Calu3 (cell line): ENCODE data around the gene RAB24. TPM values are rescaled to one million over a fixed set of nuclear protein-coding genes. Genes with fewer than 3 reads are reported as not detected.

Experiments used
- BruUV-seq: library from RNA; stranded (reverse); fragments of 400-500 nt; replicated peaks from 2 replicates; lab custom pipeline; 2021; lab: Mats Ljungman, UMichigan
- CTCF ChIA-PET: fragments of 300-600 bp; sonication (Branson Sonifier 250); formaldehyde crosslinking; loops from one replicate; lab custom pipeline; 2022; ENCODE audit warnings: antibody characterized with exemption; lab: Charles Lee
- DNase-seq: peaks from one replicate; pipeline ENCODE4 v3.0.0; 2022
- H3K27ac Mint-ChIP-seq: one replicate; pipeline ENCODE4 v1.8.0; 2022; ENCODE audit warnings: mixed read lengths; ENCODE audit not compliant: unreplicated experiment
- H3K27me3 Mint-ChIP-seq: one replicate; pipeline ENCODE4 v1.8.0; 2022; ENCODE audit warnings: mixed read lengths; ENCODE audit not compliant: unreplicated experiment
- H3K36me3 Mint-ChIP-seq: one replicate; pipeline ENCODE4 v1.8.0; 2022; ENCODE audit warnings: mild to moderate bottlenecking, moderate library complexity, mixed read lengths; ENCODE audit not compliant: insufficient read depth, unreplicated experiment
- H3K4me1 Mint-ChIP-seq: one replicate; pipeline ENCODE4 v1.8.0; 2022; ENCODE audit warnings: mild to moderate bottlenecking, low read depth, mixed read lengths; ENCODE audit not compliant: unreplicated experiment
- H3K4me3 Mint-ChIP-seq: one replicate; pipeline ENCODE4 v1.8.0; 2022; ENCODE audit warnings: mild to moderate bottlenecking, low read depth, moderate library complexity, mixed read lengths; ENCODE audit not compliant: unreplicated experiment
- H3K9me3 Mint-ChIP-seq: one replicate; pipeline ENCODE4 v1.8.0; 2022; ENCODE audit warnings: low read depth, mixed read lengths; ENCODE audit not compliant: unreplicated experiment
- intact Hi-C: fragments of 100-400 bp; cut with micrococcal nuclease; formaldehyde crosslinking; loops from one replicate; pipeline ENCODE4 v1.10.0; 2022; ENCODE audit not compliant: unreplicated experiment
- total RNA-seq: library from RNA; stranded (reverse); gene quantifications from 2 replicates; pipeline ENCODE4 v1.2.3, GENCODE V29; 2022
- TF ChIP-seq, protein P1 (sequence below): fragments of 200-600 bp; IDR thresholded peaks from one replicate; pipeline ENCODE4 v1.8.0; 2022; ENCODE audit warnings: antibody characterized with exemption; ENCODE audit not compliant: unreplicated experiment

The RAB24 gene
- total RNA-seq, 1 experiment from 2014 or later = 34.0 TPM

- Mint-ChIP-seq H3K36me3 (peaks cover 18% of the 10 kb centered on the region), H3K27ac (no peak overlapping the region)
Observed at GRCh38 chr5:177269232-177269895, 34.2 kb downstream of the RAB24 start.

GRCh38 chr5:177265395-177265794 lies 38.1 kb downstream of the RAB24 start:
- BruUV-seq = no TSS peak
- Mint-ChIP-seq H3K27ac (no peak overlapping the region), H3K36me3 (peaks cover 19% of the 10 kb centered on the region), H3K4me3 (no peak overlapping the region), H3K4me1 (no peaks in the 10 kb centered on the region), H3K27me3 (no peaks in the 10 kb centered on the region), H3K9me3 (no peaks in the 10 kb centered on the region)
- CTCF ChIA-PET = no interaction called here
- no peak for DNase-seq
- TF ChIP-seq, protein P1, sequence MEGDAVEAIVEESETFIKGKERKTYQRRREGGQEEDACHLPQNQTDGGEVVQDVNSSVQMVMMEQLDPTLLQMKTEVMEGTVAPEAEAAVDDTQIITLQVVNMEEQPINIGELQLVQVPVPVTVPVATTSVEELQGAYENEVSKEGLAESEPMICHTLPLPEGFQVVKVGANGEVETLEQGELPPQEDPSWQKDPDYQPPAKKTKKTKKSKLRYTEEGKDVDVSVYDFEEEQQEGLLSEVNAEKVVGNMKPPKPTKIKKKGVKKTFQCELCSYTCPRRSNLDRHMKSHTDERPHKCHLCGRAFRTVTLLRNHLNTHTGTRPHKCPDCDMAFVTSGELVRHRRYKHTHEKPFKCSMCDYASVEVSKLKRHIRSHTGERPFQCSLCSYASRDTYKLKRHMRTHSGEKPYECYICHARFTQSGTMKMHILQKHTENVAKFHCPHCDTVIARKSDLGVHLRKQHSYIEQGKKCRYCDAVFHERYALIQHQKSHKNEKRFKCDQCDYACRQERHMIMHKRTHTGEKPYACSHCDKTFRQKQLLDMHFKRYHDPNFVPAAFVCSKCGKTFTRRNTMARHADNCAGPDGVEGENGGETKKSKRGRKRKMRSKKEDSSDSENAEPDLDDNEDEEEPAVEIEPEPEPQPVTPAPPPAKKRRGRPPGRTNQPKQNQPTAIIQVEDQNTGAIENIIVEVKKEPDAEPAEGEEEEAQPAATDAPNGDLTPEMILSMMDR = no peak
- intact Hi-C loops = no loop called here

More at GRCh38 chr5:177269232-177269895, 34.2 kb downstream of the RAB24 start:
- Mint-ChIP-seq H3K4me1 (no peaks in the 10 kb centered on the region), H3K4me3 (no peak overlapping the region), H3K9me3 (no peaks in the 10 kb centered on the region), H3K27me3 (no peaks in the 10 kb centered on the region)
- no TSS peak for BruUV-seq
- CTCF ChIA-PET = no interaction called here
- no peak for DNase-seq
- intact Hi-C loops = no loop called here
- TF ChIP-seq, protein P1 = no peak

GRCh38 chr5:177264178-177264577 lies 39.3 kb downstream of the RAB24 start:
- intact Hi-C loops = no loop called here
- Mint-ChIP-seq H3K4me3 (no peak overlapping the region), H3K27me3 (no peaks in the 10 kb centered on the region), H3K4me1 (no peaks in the 10 kb centered on the region), H3K27ac (no peak overlapping the region), H3K36me3 (peaks cover 27% of the 10 kb centered on the region), H3K9me3 (no peaks in the 10 kb centered on the region)
- TF ChIP-seq, protein P1 = no peak
- BruUV-seq = no TSS peak
- no peak for DNase-seq
- CTCF ChIA-PET = interaction anchor here (0.5 to 1.2 kb wide), 2 partner anchors 151 to 177 kb away, joined by 3 read pairs; partner anchors contain the start of gene FGFR4

- intact Hi-C loops = no loop called here
- DNase-seq = no peak
- Mint-ChIP-seq H3K9me3 (no peaks in the 10 kb centered on the region), H3K4me1 (no peaks in the 10 kb centered on the region), H3K36me3 (peaks cover 44% of the 10 kb centered on the region), H3K27ac (no peak overlapping the region), H3K4me3 (no peak overlapping the region), H3K27me3 (no peaks in the 10 kb centered on the region)
- BruUV-seq = no TSS peak
- TF ChIP-seq, protein P1 = no peak
- CTCF ChIA-PET = no interaction called here
Observed at GRCh38 chr5:177261510-177261909, 42.0 kb downstream of the RAB24 start.
